NCI-H2107 (cell line): ENCODE results near the gene SCYGR1.
"Not testable (repeated sequence)": the region's sequence is repeated elsewhere in the genome, so short reads cannot be mapped to it uniquely, and the experiment has no call there.

Source experiments
- DNase-seq: peaks from one replicate; lab custom pipeline; 2025; lab: John Stamatoyannopoulos, UW

SCYGR1 gene

DNA sequence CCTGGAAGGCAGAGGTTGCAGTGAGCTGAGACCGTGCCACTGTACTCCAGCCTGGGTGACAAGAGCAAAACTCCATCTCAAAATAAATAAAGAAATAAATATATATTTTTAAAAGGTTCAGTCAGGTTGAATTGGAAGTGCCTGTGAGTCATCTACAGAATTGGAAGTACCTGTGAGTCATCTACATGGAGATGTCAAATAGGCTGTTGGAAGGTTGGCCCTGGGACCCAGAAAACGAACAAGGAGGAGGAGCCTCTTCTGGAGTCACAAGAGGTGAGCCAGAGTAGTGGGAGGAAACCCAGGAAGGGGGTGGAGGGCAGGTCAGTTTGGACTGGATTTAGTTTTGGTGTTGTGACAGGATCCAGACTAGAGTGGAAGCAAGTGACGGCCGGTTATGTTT lies 15.2 kb upstream of the SCYGR1 start:
- no peak for DNase-seq

DNA sequence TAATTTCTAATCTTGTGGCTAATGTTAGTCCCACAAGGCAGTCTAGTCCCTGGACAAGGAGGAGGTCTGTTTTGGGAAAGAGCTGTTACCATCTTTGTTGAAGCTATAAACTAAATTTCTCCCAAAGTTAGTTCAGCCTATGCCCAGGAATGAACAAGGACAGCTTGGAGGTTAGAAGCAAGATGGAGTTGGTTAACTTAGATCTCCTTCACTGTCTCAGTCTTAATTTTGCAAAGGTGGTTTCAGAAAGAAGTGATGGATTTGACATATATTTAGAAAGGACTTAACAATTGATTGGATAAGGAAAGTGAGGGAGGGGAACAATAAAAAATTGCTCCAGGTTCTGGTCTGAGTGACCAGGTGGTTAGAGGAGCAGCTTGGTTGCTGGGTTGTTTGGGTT lies 14.6 kb upstream of the SCYGR1 start:
- no peak for DNase-seq

DNA sequence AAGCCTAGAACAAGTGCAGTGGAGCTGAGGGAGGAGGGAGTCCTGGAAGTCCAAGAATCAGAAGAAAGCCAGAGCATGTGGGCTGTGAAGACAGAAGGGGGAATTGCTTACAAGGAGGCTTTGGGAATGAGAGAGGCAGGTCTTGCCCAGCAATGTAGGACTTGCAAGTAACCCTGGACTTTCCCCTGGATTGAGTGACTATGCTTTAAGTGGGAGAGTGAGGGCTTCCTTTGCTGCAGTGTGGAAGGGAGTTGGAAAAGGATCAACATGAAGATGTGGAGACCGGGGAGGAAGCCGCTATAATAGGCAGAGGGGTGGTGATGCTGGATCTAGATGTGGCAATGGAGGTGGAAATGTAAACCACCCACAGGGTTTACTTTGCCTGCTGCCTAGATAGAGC lies 13.8 kb upstream of the SCYGR1 start:
- DNase-seq, result no peak

DNA sequence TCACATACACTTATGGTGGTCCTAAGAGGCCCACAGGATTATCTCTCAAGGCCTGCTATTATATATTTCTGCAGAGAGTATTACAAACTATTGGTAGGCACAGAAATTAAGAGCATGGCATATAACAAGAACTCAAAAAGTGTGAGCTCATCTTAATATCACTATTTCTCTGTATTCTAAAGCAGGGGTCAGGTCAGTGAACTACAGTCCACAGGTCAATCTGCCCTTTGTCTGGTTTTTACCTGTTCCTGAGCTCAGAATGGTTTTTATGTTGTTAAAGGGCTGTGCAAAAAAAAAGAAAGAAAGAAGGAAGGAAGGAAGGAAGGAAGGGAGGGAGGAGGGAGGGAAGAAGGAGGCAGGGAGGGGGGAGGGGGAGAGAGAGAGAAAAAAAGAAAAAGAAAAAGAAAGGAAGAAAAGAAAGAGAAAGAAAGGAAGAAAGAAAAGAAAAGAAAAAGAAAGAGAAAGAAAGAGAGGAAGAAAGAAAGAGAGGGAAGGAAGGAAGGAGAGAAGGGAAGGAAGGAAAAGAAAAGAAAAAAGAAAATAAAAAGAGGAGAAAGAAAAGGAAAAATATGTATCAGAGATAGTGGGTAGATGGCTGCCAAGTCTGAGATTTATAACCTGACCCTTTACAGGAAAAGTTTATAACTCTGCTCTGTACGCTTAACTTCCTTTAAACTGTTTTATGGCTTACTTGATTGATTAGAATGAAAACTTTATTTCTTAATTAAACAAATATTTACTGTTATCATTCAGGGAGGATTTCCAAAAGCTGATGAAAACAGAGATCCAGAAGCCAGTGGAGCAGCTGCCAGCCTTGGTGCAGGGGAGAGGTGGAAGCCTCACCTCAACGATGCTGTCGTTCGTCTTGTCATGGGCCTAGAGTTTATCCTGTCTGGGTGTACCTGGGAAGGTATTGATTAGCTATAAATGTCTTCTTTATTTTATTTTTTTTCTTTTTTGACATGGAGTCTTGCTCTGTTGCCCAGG lies 11.2 kb upstream of the SCYGR1 start:
- no peak for DNase-seq

DNA sequence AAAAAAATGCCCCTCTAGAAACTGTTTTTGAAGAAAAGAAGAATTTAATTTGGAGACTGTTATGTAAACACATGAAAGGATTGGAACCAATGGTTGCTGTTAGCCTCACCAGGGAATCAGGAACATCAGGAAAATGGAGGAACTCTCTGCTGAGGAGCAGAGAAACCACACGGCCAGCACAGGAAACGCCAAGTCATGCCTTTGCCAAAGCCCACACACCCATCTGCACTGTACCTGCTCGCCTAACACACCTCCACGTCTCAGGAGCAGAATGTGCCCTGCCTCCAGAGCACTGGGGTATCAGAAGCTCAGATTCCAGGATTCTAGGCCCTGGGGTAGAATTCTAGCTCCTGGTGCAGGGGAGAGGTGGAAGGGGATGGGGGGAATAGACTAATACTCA lies 9.8 kb upstream of the SCYGR1 start:
- DNase-seq, result no peak

DNA sequence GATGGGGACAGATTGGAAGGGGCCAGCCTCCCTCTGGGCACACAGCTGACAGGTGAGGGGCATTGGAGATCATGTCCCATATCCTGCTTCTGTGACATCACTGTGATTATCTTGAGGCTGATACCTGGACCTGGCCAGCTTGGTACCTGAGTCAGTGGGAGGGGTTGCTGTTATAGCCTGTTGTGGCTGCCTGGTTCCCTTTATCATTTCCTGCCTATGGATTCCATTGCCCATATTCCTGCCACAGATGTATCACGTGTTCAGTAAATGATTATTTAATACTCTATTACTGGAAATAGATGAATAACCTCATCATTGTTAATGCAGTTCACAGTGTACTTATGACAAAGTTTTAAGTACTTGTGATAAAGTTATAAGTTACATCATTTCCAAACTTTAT lies 7.8 kb upstream of the SCYGR1 start:
- DNase-seq, result no peak

DNA sequence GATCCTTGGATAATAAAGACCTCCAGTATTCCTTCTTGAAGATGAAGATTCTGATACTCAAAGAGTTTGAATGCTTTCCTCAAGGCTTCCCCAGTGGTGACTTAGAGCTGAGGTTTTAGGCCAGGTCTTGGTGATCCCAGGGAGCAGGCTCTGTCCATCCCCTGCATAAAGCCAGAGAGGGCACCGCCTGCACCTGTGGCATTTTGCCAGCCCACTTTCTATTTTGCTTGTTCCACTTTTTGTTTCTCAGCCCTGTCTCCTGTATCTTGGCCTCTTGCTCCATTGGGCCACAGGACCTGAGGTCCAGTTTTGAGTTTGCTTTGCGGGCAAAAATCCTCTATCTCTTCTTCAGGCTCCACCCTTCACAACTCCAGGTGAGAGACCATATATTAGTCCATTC lies 6.7 kb upstream of the SCYGR1 start:
- DNase-seq, result no peak

DNA sequence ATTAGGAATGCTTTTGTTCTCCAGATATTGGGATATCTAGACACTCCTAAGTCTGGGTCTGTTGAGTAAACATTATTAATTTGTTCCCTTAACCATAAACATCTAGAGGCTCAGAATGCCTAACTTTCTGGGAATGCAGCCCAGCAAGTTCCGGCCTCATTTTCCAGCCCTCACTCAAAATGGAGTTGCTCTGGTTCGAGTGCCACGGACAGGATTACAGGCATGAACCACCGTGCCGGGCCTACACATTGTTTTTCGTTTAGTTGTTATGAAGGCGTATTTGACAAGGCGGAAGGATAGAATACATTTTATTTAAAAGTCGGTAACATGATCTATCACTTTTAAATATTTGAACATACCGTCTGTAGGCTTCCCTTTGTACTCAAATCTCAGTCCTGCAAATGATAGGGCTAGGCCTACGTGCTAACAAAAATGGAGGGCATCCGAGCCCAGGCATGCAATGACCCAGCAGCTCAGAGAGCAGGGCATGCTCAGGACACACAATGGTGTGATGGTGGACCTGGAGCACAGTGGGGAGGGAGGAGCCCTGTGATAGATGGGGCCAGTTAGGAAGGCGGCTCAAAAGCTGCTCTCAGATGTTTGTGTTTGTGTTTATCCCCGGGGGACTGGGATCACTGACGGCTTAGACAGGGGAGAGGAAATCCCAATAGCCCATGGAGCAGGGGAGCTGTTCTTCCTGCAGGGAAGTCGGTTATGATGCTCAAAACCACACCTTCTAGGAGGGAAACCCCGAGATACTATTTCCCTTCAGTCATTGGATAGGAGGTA lies 2.9 kb upstream of the SCYGR1 start:
- DNase-seq, result no peak

DNA sequence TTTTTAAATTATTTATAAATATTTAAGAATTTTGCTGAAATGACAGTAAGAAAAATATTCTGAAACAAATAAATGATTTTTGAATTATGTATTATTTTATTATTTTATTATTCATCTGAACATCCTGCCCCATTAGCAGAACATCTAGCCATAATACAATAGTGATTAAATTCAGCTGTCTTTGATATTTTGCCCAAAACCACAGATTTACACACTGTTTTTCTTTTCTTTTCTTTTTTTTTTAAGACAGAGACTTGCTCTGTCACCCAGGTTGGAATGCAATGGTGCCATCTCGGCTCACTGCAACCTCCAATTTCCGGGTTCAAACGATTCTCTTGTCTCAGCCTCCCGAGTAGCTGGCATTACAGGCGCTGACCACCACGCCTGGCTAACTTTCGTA lies 1.9 kb upstream of the SCYGR1 start:
- no peak for DNase-seq

DNA sequence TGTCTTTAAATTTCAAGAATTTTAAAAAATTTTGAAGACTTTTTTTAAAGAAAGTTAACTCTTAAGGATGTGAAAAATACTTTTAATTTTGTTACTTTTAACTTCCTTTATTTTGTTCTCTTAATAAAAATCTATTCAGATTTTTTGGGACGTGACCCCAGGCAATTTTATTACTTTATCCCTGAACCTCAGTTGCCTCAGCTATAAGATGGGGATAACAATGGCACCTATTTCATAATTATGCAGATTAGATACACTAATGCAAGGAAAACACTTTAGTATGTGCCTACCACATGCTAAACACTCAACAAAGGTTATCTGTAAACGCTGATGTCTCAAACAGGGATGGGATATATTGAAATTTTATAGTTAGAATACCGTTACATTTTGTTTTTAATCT lies 1.5 kb upstream of the SCYGR1 start:
- no peak for DNase-seq

DNA sequence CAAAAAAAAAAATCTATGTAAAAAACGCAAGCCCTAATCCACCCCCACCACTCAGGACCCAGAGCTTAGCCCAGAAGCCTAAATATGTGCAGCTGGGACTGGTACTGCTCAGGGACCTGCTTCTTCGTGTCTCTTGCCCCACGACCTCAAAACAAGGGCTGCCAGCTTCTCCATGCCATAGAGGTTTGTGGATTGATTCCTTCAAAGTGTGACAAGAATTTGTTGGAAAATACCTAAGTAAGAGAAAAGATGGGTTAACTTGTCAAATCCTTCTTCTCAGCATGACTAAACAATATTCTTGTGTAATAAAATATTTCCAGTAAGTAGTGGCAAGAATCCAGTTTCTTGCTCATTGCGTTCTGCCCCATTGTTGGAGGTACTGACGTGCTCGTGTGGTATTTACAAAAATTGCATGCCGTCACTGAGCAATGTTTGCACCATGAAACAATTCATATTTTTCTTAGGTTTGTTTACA lies 825 bp upstream of the SCYGR1 start:
- DNase-seq, result no peak

DNA sequence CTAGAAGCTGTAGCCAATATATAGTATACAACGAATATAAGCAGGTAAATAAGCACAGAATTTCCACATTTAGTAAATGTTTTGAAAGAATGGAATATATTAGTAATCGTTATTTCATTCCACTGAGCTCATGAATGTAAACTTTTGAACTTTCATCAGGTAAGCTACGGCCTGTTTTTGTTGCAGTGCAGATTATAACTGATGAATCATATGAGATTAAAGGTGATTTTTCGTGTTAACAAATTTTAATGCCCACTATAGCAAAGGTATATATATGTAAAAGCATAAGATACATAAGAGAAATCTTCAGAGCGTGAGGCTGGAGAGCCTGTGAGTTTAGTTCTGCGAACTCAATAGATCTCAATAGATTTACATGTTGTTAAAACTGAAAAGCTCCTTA lies 1.1 kb downstream of the SCYGR1 start:
- no peak for DNase-seq

DNA sequence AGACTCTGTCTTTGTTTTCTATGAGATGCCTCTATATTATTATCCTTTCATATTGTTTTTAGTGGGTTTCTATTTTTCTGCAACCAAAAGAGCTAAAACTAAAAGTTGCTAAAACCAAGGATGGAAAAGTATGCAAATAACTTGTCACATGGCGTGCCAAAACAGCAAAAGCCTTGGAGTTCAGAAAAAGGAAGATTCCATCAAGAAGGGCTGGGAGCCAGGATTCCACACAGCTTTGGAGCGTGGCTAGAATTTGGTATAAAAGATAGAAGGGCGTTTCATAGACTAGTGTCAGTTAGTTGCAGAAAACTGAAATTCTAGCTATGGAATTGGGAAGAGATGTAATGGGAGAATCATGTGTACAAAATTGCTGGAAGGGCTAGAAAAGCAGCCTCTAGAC lies 4.1 kb downstream of the SCYGR1 start:
- DNase-seq, result no peak

DNA sequence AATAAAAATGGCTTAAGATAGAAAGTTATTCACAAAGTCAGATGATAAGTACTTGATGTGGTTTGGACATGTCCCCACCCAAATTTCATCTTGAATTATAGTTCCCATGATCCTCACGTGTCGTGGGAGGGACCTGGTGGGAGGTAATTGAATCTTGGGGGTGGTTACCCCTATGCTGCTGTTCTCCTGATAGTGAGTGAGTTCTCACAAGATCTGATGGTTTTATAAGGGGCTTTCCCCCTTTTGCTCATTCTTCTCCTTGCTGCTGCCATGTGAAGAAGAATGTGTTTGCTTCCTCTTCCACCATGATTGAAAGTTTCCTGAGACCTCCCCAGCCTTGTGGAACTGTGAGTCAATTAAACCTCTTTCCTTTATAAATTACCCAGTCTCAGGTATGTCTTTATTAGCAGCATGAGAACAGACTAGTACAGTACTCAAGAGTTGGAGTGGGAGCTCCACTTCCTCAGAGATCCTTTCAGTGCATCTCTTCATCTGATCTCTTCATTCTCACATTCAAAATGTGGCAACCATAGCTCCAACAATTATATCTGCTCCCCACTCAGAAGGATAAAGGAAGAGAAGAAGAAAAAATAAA lies 5.4 kb downstream of the SCYGR1 start:
- not testable (repeated sequence) for DNase-seq

DNA sequence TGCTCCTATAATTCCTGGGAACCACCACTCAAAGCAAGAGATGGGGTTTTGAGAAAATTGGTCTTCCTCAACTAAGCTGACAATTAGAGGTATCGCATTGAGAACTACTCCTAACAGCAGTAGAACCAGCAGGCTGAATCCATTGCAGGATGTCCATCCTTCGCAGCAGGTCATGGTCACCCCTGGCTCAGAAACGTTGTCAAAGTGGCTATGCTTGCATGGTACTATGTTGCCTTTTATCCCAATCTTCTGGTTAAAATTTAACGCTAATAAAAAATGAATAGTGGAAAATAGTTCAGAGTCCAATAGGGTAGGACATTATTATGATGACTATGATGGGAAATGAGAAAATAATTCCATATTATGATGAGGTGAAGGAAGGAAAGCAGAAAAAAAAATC lies 8.7 kb downstream of the SCYGR1 start, which contains the start of gene TM4SF20:
Gene TM4SF20, minus strand, starts transcription at position 212 of the 400 bp plus-strand sequence. Its CDS starts 38 bp downstream, at position 174.
- DNase-seq, result no peak

DNA sequence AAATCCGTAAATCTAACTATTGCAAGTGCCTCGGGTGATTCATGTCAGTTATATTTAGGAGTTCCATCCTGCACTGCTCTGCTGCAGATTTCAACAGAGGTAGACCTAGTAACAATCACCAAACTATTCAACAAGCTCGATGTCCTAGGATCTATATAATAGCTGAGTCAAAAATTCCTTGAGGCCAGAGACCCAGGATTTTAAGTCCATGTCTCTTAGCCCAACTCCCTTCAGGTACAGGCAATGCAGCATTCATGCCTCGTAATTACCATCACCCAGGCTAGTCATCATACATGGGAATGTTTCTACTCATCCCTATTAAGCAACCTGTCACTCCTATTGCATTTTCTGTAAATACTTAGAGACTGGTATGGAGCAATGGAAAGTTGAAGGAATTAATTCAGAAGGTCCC lies 9.4 kb downstream of the SCYGR1 start:
- no peak for DNase-seq

DNA sequence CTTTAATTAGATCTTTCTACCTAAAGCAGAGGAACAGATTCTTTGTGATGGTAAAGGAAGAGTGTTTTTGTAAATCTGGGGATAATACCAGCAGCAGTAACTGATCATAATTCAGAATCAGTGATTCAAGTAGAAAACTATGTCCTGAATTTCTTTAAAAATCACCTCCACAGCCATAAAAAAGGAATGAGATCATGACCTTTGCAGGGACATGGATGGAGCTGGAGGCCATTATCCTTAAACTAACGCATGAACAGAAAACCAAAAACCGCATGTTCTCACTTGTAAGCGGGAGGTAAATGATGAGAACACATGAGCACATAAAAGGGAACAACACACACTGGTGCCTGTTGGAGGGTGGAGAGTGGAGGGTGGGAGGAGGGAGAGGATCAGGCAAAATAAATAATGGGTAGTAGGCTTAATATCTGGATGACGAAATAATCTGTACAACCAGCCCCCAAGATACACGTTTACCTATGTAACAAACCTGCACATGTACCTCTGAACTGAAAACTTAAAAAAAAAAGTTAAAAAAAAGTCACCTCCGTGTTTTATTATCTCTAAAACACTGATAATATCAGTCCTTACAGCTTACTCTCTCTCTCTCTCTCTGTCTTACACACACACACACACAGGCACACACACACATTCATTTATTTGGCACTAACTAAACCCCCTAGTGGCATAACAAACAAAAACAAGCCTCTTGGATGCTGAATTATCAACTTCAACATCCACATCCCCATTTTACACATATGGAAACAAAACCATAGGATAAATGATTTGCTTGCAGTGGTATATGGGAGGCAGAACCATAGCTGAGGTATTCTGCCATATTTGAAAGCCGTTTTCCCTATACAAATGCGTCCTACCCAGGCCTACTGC lies 10.0 kb downstream of the SCYGR1 start:
- DNase-seq, result no peak

DNA sequence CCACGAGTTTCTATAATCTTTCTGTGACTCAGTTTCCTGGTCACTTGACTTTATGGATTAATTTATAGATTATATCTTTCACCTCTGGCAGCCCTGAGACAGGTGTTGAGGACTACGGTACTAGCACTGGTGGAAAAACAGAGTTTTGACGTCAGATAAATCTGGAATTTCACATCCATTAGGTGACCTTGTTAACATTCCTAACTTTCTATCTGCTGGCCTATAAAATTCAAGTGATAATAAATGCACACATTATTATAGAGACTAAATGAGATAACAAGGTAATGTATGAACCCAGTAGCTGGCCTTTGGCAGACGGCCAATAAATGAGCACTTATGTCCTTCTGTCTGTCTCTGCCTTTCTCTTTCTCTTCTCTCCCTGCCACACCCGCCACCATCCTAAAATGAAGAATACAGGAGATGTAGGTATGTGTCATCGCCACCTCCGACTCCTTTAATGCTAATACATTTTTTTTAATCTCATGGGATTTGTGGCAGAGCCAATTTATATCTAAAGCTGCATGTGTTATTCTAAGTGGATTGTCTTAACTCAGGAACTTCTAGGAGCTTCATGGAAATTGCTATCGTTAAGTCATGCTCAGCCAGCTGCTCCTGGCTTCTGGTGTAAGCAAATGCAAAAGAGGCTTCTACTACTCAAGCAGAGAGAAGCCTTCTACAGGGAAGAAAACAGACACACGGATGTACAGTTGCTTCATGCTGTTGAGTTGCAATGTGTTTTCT lies 10.9 kb downstream of the SCYGR1 start:
- no peak for DNase-seq

DNA sequence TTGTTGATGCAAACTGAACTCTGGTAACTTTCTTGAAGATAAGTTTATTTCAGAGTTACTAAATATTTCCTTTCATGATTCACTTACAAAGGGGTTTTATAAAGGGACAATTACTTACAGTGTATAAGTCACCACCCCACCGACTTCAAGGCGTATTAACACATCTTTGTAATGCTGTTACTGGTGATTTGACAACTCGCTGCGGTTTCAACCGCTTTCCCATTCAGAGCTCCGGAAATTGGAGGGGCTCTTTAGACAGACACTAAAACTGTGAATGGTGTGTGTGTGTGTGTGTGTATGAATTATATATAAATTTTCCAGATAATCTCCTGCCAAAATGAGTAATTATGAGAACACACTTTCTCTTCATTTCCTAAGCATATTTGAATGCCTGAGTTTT lies 13.6 kb downstream of the SCYGR1 start:
- DNase-seq, result no peak

DNA sequence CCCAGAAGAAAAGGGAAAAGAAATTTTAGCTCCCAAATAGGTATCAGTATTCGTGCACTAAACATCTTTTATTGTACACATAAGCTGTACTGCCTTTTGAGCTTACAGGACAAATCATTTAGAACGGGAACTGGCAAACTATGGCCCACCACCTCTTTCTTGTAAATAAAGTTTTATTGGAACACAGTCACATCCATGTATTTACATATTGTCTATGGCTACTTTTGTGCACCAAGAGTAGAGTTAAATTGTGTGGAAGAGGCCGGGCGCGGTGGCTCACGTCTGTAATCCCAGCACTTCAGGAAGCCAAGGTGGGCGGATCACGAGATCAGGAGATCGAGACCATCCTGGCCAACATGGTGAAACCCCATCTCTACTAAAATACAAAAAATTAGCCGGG lies 14.4 kb downstream of the SCYGR1 start:
- no peak for DNase-seq

DNA sequence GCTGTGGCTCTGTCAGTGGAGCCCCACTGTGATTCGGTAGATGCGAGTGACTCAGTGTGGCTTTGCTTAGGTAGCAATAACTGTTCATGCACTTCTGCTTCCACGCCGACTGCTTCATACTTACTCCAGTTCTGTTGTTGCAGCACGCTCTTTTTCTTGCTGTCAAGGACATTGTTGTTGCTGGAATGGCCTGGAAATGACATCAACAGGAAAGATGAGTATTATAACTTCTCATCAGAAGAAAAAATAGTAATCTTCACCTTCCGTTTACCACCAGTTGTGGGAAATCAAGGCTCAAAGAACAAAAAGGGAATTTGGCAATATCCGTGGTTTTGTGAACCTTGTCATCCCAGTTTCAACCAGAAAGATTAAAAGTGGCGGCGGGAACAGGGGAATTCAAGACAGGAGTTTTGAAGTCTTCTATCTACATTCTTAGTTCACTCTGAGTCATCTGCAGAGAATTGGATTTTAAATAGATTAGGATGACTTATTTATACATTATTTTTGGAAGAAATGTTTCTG lies 16.9 kb downstream of the SCYGR1 start:
- DNase-seq, result no peak
